ENCODE data around the gene SEPTIN10. TPM values are rescaled to one million over a fixed set of nuclear protein-coding genes. Genes with fewer than 3 reads are reported as not detected.

The SEPTIN10 gene
- total RNA-seq, 1 donor from 2014 or later: 69.2 TPM

DNA sequence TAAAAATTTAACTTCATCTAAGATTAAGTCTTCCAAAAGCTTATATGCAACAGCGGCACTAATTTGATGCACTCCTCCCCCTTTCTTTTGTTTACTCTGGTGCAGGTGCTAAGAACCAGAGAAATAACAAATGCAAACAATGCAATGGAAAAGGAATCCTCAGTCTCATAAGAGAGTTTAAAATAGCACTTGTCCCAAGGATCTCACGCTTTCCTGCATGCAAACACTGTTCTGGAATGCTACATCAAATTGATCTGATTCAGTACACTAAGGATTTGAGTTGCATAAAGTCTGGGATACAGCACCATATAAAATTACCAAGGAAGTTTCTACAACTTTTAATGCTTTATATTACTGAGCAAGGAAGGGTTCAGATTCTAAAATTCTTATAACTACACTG lies 50.5 kb downstream of the SEPTIN10 start:
- DNase-seq (ENCODE audit: low spot score in 2 of 2, unreplicated experiment in 2 of 2): no peak
- Mint-ChIP-seq H3K27ac (no peak overlapping the region), H3K4me1 (no peaks in the 10 kb centered on the region), H3K9me3 (no peaks in the 10 kb centered on the region), H3K27me3 (ENCODE audit: low read depth) (no peaks in the 10 kb centered on the region), H3K4me3 (no peak overlapping the region), H3K36me3 (peaks cover 44% of the 10 kb centered on the region)
- TF ChIP-seq, protein P1, sequence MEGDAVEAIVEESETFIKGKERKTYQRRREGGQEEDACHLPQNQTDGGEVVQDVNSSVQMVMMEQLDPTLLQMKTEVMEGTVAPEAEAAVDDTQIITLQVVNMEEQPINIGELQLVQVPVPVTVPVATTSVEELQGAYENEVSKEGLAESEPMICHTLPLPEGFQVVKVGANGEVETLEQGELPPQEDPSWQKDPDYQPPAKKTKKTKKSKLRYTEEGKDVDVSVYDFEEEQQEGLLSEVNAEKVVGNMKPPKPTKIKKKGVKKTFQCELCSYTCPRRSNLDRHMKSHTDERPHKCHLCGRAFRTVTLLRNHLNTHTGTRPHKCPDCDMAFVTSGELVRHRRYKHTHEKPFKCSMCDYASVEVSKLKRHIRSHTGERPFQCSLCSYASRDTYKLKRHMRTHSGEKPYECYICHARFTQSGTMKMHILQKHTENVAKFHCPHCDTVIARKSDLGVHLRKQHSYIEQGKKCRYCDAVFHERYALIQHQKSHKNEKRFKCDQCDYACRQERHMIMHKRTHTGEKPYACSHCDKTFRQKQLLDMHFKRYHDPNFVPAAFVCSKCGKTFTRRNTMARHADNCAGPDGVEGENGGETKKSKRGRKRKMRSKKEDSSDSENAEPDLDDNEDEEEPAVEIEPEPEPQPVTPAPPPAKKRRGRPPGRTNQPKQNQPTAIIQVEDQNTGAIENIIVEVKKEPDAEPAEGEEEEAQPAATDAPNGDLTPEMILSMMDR (IDR thresholded peaks at IDR 0.05; ENCODE audit: unreplicated experiment): no peak

- DNase-seq (ENCODE audit: low spot score in 2 of 2, unreplicated experiment in 2 of 2): no peak
- TF ChIP-seq, protein P1 (IDR thresholded peaks at IDR 0.05; ENCODE audit: unreplicated experiment): no peak
- no peaks in the 10 kb centered on the region for H3K9me3 Mint-ChIP-seq
- peaks cover 43% of the 10 kb centered on the region for H3K36me3 Mint-ChIP-seq
- no peaks in the 10 kb centered on the region for H3K27me3 Mint-ChIP-seq (ENCODE audit: low read depth)
- H3K27ac Mint-ChIP-seq: no peak overlapping the region
- H3K4me1 Mint-ChIP-seq: no peaks in the 10 kb centered on the region
- no peak overlapping the region for H3K4me3 Mint-ChIP-seq
Measured at GRCh38 chr2:109562421-109562820, 51.3 kb downstream of the SEPTIN10 start.

DNA sequence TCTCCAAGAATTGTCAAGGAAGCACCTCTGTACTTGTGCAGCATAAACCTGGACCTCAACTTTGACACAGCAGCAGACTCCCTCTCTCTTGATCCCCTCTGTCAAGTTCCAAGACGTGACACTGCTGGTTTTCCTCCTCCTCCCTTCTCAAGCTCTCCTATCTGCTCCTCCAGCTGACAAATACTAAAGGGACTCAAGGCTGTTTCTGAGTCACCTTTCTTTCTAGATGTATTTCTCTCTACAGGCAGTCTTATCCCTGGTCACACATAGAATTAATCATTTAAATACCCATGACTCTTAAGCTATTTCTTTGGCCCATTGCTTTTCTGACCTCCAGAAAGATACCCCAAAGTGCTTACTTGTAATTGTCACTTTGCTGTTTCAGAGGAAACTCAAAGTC lies 53.5 kb downstream of the SEPTIN10 start:
- no peak overlapping the region for H3K27ac Mint-ChIP-seq

GRCh38 chr2:109558076-109558882 lies 55.5 kb downstream of the SEPTIN10 start:
- Mint-ChIP-seq H3K36me3 (peaks cover 34% of the 10 kb centered on the region), H3K27ac (no peak overlapping the region), H3K4me1 (peaks cover 9% of the 10 kb centered on the region), H3K9me3 (no peaks in the 10 kb centered on the region), H3K27me3 (ENCODE audit: low read depth) (no peaks in the 10 kb centered on the region), H3K4me3 (no peak overlapping the region)
- TF ChIP-seq, protein P1 (IDR thresholded peaks at IDR 0.05; ENCODE audit: unreplicated experiment): no peak
- no peak for DNase-seq (ENCODE audit: low spot score in 2 of 2, unreplicated experiment in 2 of 2)

More for the DNA sequence above, 53.5 kb downstream of the SEPTIN10 start:
- Mint-ChIP-seq H3K4me1 (peaks cover 4% of the 10 kb centered on the region), H3K36me3 (peaks cover 41% of the 10 kb centered on the region), H3K4me3 (no peak overlapping the region), H3K9me3 (no peaks in the 10 kb centered on the region), H3K27me3 (ENCODE audit: low read depth) (no peaks in the 10 kb centered on the region)
- TF ChIP-seq, protein P1 (IDR thresholded peaks at IDR 0.05; ENCODE audit: unreplicated experiment): no peak
- DNase-seq (ENCODE audit: low spot score in 2 of 2, unreplicated experiment in 2 of 2): no peak

- Mint-ChIP-seq H3K4me1 (peaks cover 9% of the 10 kb centered on the region), H3K9me3 (no peaks in the 10 kb centered on the region), H3K27me3 (ENCODE audit: low read depth) (no peaks in the 10 kb centered on the region), H3K27ac (no peak overlapping the region), H3K4me3 (no peak overlapping the region), H3K36me3 (peaks cover 40% of the 10 kb centered on the region)
- TF ChIP-seq, protein P1 (IDR thresholded peaks at IDR 0.05; ENCODE audit: unreplicated experiment): no peak
- no peak for DNase-seq (ENCODE audit: low spot score in 2 of 2, unreplicated experiment in 2 of 2)
Measured at GRCh38 chr2:109557309-109557708, 56.5 kb downstream of the SEPTIN10 start.

All from mesothelial cell of epicardium (in vitro differentiated cells).